CD4-positive, alpha-beta memory T cell (primary cell): ENCODE results near the gene UGT1A3. TPM values are rescaled to one million over a fixed set of nuclear protein-coding genes. Genes with fewer than 3 reads are reported as not detected.
A peak's percentile ranks its signal among the peaks of the same experiment; 100 is the strongest.

Experiments
- CTCF ChIA-PET: fragments of 350-600 bp; sonication (Branson Sonifier 250); formaldehyde crosslinking; loops from one replicate; lab custom pipeline; 2021; ENCODE audit warnings: inconsistent platforms; ENCODE audit not compliant: partially characterized antibody; lab: Charles Lee
- POLR2A ChIA-PET: fragments of 350-600 bp; sonication (Branson Sonifier 250); formaldehyde crosslinking; loops from one replicate; lab custom pipeline; 2021; ENCODE audit not compliant: partially characterized antibody; lab: Charles Lee
- DNase-seq, 5 donors: peaks; one replicate each; pipeline versions ENCODE4 v3.0.0 to v3.0.0-alpha.2; 2020 to 2022; ENCODE audit warnings: mixed read lengths in 1 of 5
- H3K27ac ChIP-seq: one replicate; pipeline ENCODE4 v1.7.0; 2013; ENCODE audit warnings: low read depth, low read length
- H3K27me3 ChIP-seq: 2 replicates; pipeline ENCODE4 v1.7.0; 2013; ENCODE audit warnings: mild to moderate bottlenecking, low read length, moderate library complexity; ENCODE audit not compliant: insufficient read depth
- H3K36me3 ChIP-seq: 2 replicates; pipeline ENCODE4 v1.7.0; 2013; ENCODE audit warnings: mild to moderate bottlenecking, low read length, moderate library complexity; ENCODE audit not compliant: insufficient read depth
- H3K4me1 ChIP-seq: 2 replicates; pipeline ENCODE4 v1.7.0; 2013; ENCODE audit warnings: mild to moderate bottlenecking, low read length, moderate library complexity; ENCODE audit not compliant: insufficient read depth
- H3K4me3 ChIP-seq, 2 donors: one replicate each; pipeline ENCODE4 v1.7.0; 2013; ENCODE audit warnings: low read length in 2 of 2, mild to moderate bottlenecking in 1 of 2
- H3K9me3 ChIP-seq, 2 donors: one replicate each; pipeline ENCODE4 v1.7.0; 2013; ENCODE audit warnings: low read length in 2 of 2, control low read depth in 1 of 2; ENCODE audit not compliant: control insufficient read depth in 1 of 2
- H3K27ac Mint-ChIP-seq, 7 donors: one replicate each; pipeline ENCODE4 v1.8.0; 2020 to 2021; ENCODE audit warnings: mixed read lengths in 7 of 7, mild to moderate bottlenecking in 6 of 7, inconsistent platforms in 3 of 7, moderate library complexity in 3 of 7
- H3K27me3 Mint-ChIP-seq, 2 donors: one replicate each; pipeline ENCODE4 v1.8.0; 2020 to 2021; ENCODE audit warnings: mixed read lengths in 2 of 2
- H3K36me3 Mint-ChIP-seq, 2 donors: one replicate each; pipeline ENCODE4 v1.8.0; 2020 to 2021; ENCODE audit warnings: mixed read lengths in 2 of 2, inconsistent platforms in 1 of 2, mild to moderate bottlenecking in 1 of 2
- H3K4me1 Mint-ChIP-seq, 4 donors: one replicate each; pipeline ENCODE4 v1.8.0; 2020 to 2021; ENCODE audit warnings: mixed read lengths in 4 of 4, mild to moderate bottlenecking in 1 of 4
- H3K4me3 Mint-ChIP-seq, 8 donors: one replicate each; pipeline ENCODE4 v1.8.0; 2020 to 2021; ENCODE audit warnings: mixed read lengths in 8 of 8, mild to moderate bottlenecking in 7 of 8, moderate library complexity in 6 of 8, inconsistent platforms in 3 of 8
- H3K9me3 Mint-ChIP-seq, 8 donors: one replicate each; pipeline ENCODE4 v1.8.0; 2020 to 2021; ENCODE audit warnings: mixed read lengths in 8 of 8, mild to moderate bottlenecking in 5 of 8, inconsistent platforms in 3 of 8, moderate library complexity in 1 of 8
- intact Hi-C: fragments of 100-400 bp; cut with micrococcal nuclease; formaldehyde crosslinking; loops from one replicate; pipeline ENCODE4 v1.15.1; 2023
- polyA plus RNA-seq, 2 donors: library from polyadenylated mRNA; unstranded; fragments of 300-500 nt; fragmentation: Illumina TruSeq; gene quantifications; one replicate each; pipeline ENCODE4 v1.2.3, GENCODE V29; 2021
- total RNA-seq, 2 experiments: library from RNA; stranded (reverse); gene quantifications; one replicate each; pipeline ENCODE4 v1.2.3, GENCODE V29; 2021

UGT1A3 gene
- total and polyA plus RNA-seq, 4 experiments from 2014 or later = not detected

GRCh38 chr2:233760043-233760442, 31.2 kb downstream of the UGT1A3 start, which contains the start of gene UGT1A1:
Gene UGT1A1 (plus strand): TSS chr2:233760270. CDS start chr2:233760288, 18 bp downstream.
- H3K27ac Mint-ChIP-seq = no peak within 1 kb of the TSS
- no peak within 1 kb of the TSS for H3K4me3 Mint-ChIP-seq
- H3K36me3 ChIP-seq = no peaks in the 10 kb centered on the region
- no peaks in the 10 kb centered on the region for H3K36me3 Mint-ChIP-seq
- H3K27me3 ChIP-seq = no peaks in the 10 kb centered on the region
- DNase-seq = no peak
- no peaks in the 10 kb centered on the region for H3K9me3 Mint-ChIP-seq
- no peak within 1 kb of the TSS for H3K27ac ChIP-seq
- H3K4me1 ChIP-seq = no peaks in the 10 kb centered on the region
- H3K4me3 ChIP-seq = no peak within 1 kb of the TSS
- CTCF ChIA-PET = no interaction called here
- no peaks in the 10 kb centered on the region for H3K4me1 Mint-ChIP-seq
- H3K9me3 ChIP-seq = no peaks in the 10 kb centered on the region
- H3K27me3 Mint-ChIP-seq = peaks cover 5 to 8% of the 10 kb centered on the region in 2 donors
- intact Hi-C loops = no loop called here
- POLR2A ChIA-PET = no interaction called here

- ChIA-PET POLR2A (no interaction called here), CTCF (no interaction called here)
- no peak for DNase-seq
Measured at GRCh38 chr2:233761040-233761769, 32.4 kb downstream of the UGT1A3 start.

GRCh38 chr2:233764264-233764663, 35.4 kb downstream of the UGT1A3 start:
- H3K27ac Mint-ChIP-seq = no peak overlapping the region
- POLR2A ChIA-PET = no interaction called here
- H3K36me3 Mint-ChIP-seq = no peaks in the 10 kb centered on the region
- no peaks in the 10 kb centered on the region for H3K4me1 Mint-ChIP-seq
- H3K4me3 ChIP-seq = no peak overlapping the region
- H3K4me3 Mint-ChIP-seq = no peak overlapping the region
- H3K4me1 ChIP-seq = no peaks in the 10 kb centered on the region
- H3K27me3 Mint-ChIP-seq = peaks cover 15 to 25% of the 10 kb centered on the region in 2 donors
- no peaks in the 10 kb centered on the region for H3K9me3 Mint-ChIP-seq
- CTCF ChIA-PET = no interaction called here
- H3K36me3 ChIP-seq = no peaks in the 10 kb centered on the region
- no peaks in the 10 kb centered on the region for H3K27me3 ChIP-seq
- H3K27ac ChIP-seq = no peak overlapping the region
- intact Hi-C loops = no loop called here
- DNase-seq = no peak
- no peaks in the 10 kb centered on the region for H3K9me3 ChIP-seq

More at GRCh38 chr2:233761040-233761769, 32.4 kb downstream of the UGT1A3 start:
- Histone ChIP-seq H3K9me3 (no peaks in the 10 kb centered on the region), H3K4me1 (no peaks in the 10 kb centered on the region), H3K4me3 (no peak overlapping the region), H3K27me3 (no peaks in the 10 kb centered on the region), H3K27ac (no peak overlapping the region), H3K36me3 (no peaks in the 10 kb centered on the region)
- no peak overlapping the region for H3K4me3 Mint-ChIP-seq
- H3K9me3 Mint-ChIP-seq = no peaks in the 10 kb centered on the region
- H3K27me3 Mint-ChIP-seq = peaks cover 8 to 12% of the 10 kb centered on the region in 2 donors
- H3K36me3 Mint-ChIP-seq = no peaks in the 10 kb centered on the region
- H3K4me1 Mint-ChIP-seq = no peaks in the 10 kb centered on the region
- no peak overlapping the region for H3K27ac Mint-ChIP-seq
- intact Hi-C loops = no loop called here

GRCh38 chr2:233764761-233765160, 35.9 kb downstream of the UGT1A3 start:
- no peak overlapping the region for H3K4me3 Mint-ChIP-seq
- H3K36me3 ChIP-seq = no peaks in the 10 kb centered on the region
- no peak overlapping the region for H3K27ac ChIP-seq
- intact Hi-C loops = no loop called here
- H3K9me3 ChIP-seq = no peaks in the 10 kb centered on the region
- H3K27me3 ChIP-seq = no peaks in the 10 kb centered on the region
- H3K4me1 ChIP-seq = no peaks in the 10 kb centered on the region
- H3K27me3 Mint-ChIP-seq = peaks cover 15 to 26% of the 10 kb centered on the region in 2 donors
- H3K4me1 Mint-ChIP-seq = no peaks in the 10 kb centered on the region
- no peaks in the 10 kb centered on the region for H3K36me3 Mint-ChIP-seq
- POLR2A ChIA-PET = no interaction called here
- H3K4me3 ChIP-seq = no peak overlapping the region
- H3K27ac Mint-ChIP-seq = no peak overlapping the region
- H3K9me3 Mint-ChIP-seq = no peaks in the 10 kb centered on the region
- DNase-seq = no peak
- CTCF ChIA-PET = no interaction called here

GRCh38 chr2:233766416-233766815, 37.6 kb downstream of the UGT1A3 start:
- Mint-ChIP-seq H3K27me3 (peaks cover 18 to 30% of the 10 kb centered on the region in 2 donors), H3K9me3 (no peaks in the 10 kb centered on the region), H3K36me3 (no peaks in the 10 kb centered on the region), H3K4me1 (no peaks in the 10 kb centered on the region), H3K27ac (no peak overlapping the region), H3K4me3 (no peak overlapping the region)
- ChIA-PET POLR2A (no interaction called here), CTCF (no interaction called here)
- Histone ChIP-seq H3K27ac (no peak overlapping the region), H3K4me3 (no peak overlapping the region), H3K9me3 (no peaks in the 10 kb centered on the region), H3K4me1 (no peaks in the 10 kb centered on the region), H3K27me3 (no peaks in the 10 kb centered on the region), H3K36me3 (no peaks in the 10 kb centered on the region)
- intact Hi-C loops = no loop called here
- no peak for DNase-seq

- Mint-ChIP-seq H3K27me3 (peaks cover 18 to 30% of the 10 kb centered on the region in 2 donors), H3K4me3 (no peak overlapping the region), H3K36me3 (no peaks in the 10 kb centered on the region), H3K27ac (no peak overlapping the region), H3K4me1 (no peaks in the 10 kb centered on the region), H3K9me3 (no peaks in the 10 kb centered on the region)
- H3K4me3 ChIP-seq = no peak overlapping the region
- POLR2A ChIA-PET = no interaction called here
- no peaks in the 10 kb centered on the region for H3K27me3 ChIP-seq
- intact Hi-C loops = no loop called here
- H3K9me3 ChIP-seq = no peaks in the 10 kb centered on the region
- no peaks in the 10 kb centered on the region for H3K4me1 ChIP-seq
- DNase-seq = no peak
- no peaks in the 10 kb centered on the region for H3K36me3 ChIP-seq
- CTCF ChIA-PET = no interaction called here
- no peak overlapping the region for H3K27ac ChIP-seq
Measured at GRCh38 chr2:233768076-233768475, 39.2 kb downstream of the UGT1A3 start.

- CTCF ChIA-PET = no interaction called here
Measured at GRCh38 chr2:233769260-233769659, 40.4 kb downstream of the UGT1A3 start.

More at GRCh38 chr2:233769260-233769659, 40.4 kb downstream of the UGT1A3 start:
- Mint-ChIP-seq H3K4me3 (no peak overlapping the region), H3K9me3 (no peaks in the 10 kb centered on the region), H3K4me1 (no peaks in the 10 kb centered on the region), H3K36me3 (no peaks in the 10 kb centered on the region), H3K27me3 (peaks cover 13 to 28% of the 10 kb centered on the region in 2 donors), H3K27ac (peak overlapping the region in 1 of 7 donors; percentile 8)
- intact Hi-C loops = no loop called here
- H3K36me3 ChIP-seq = no peaks in the 10 kb centered on the region
- H3K4me3 ChIP-seq = no peak overlapping the region
- H3K9me3 ChIP-seq = no peaks in the 10 kb centered on the region
- H3K4me1 ChIP-seq = no peaks in the 10 kb centered on the region
- DNase-seq = no peak
- H3K27ac ChIP-seq = no peak overlapping the region
- no peaks in the 10 kb centered on the region for H3K27me3 ChIP-seq
- POLR2A ChIA-PET = no interaction called here
